ENCODE data around the gene MCCC2.
"Not testable (repeated sequence)": the region's sequence is repeated elsewhere in the genome, so short reads cannot be mapped to it uniquely, and the experiment has no call there.

The MCCC2 gene

DNA sequence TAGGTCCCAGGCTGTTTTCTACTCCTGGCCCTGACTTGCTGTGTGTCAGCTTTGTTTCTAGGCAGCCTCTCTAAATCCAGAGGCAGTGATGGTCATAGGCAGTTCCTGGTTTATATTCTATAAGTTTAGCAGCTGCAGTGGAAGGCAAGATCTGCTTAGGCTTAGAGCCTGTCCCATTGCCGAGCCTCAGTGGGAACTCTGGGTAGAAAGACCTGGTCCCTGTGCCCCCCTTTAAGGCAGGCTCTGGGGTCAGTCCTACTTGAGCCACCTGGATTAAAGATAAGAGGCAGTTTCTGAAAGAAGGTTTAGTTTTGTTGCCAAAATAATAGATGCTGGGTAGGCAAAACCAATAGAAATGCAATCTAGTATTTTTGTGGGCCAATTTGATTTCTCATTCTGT, 13.6 kb downstream of the MCCC2 start:
- no peak for DNase-seq (ENCODE audit: low read depth)

DNA sequence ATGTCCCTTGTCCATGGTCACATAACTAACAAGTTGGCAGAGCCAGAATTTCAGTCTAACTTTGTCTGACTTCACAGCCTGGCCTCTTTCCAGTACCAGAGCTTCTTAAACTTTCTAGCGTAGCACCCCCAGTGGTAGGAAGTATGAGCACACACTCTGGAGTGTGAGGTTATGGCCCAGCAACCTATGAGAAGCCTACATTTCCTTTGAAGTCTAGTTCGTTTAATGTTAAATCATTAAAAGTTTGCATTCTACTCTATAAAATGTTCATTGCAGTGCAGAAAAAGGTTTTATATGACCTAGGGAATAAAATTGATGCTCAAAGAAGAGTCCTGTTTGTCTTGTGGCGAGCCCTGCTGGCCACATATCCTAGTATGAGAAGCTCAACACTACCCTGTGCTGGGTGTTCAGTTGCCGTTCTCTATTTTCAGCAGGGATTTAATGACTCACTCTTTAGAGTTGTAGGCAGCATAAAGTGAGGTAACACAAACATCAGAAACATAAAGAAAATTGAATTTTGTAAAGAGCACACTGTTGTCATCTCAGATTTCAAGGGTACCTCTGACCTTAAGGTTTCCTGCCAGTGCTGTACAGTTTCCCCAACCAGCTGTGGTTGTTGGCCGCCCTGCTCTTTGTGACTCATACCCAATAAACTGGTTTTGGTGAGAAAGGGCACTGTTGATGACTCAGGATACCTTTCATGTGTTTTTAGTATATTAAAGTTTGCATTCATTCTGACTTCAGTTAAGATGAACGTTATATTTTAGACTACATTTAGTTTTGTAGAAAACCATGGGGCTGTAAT, 14.3 kb downstream of the MCCC2 start:
- peak; percentile 88 for DNase-seq (ENCODE audit: low read depth)

DNA sequence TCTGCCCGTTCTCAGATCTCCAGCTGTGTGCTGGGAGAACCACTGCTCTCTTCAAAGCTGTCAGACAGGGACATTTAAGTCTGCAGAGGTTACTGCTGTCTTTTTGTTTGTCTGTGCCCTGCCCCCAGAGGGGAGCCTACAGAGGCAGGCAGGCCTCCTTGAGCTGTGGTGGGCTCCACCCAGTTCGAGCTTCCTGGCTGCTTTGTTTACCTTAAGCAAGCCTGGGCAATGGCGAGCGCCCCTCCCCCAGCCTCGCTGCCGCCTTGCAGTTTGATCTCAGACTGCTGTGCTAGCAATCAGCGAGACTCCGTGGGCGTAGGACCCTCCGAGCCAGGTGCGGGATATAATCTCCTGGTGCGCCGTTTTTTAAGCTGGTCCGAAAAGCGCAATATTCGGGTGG, 22.8 kb downstream of the MCCC2 start:
- DNase-seq (ENCODE audit: low read depth): not testable (repeated sequence)

DNA sequence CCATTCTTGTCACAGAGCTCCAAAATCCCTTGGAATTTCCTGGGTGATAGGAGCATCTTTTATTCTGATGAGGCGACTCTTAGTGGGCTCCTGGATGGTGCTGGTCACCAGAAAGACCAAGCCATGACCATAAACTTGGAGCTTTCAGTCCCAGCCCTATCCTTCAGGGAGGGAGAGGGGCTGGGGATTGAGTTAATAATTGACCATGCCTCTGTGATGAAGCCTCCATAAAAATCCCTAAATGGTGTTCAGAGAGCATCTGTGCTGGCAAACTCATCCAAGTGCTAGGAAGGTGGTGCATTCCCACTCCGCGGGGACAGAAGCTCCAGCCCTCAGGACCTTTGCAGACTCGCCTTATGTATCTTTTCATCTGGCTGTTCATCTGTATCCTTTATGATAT, 28.7 kb downstream of the MCCC2 start:
- no peak for DNase-seq (ENCODE audit: low read depth)

DNA sequence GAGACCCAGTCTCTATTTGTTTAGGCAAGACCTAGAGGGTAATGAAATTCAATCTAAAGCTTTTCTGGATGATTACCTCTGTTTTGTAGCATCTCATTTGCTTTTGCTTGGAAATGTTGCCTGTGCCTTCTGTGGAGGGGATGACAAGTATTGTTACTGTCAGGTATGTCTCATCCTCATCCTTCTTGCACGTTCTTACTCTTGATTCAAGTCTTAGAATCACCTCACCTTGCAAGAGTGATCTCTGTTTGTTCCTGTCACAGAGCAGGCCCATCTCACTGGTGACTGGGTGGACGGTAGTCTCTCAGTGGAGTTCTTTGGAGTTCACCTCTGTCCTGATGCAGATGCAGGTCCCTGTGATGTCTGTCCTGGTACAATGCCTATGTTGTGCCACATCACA, 33.5 kb downstream of the MCCC2 start:
- no peak for DNase-seq (ENCODE audit: low read depth)

DNA sequence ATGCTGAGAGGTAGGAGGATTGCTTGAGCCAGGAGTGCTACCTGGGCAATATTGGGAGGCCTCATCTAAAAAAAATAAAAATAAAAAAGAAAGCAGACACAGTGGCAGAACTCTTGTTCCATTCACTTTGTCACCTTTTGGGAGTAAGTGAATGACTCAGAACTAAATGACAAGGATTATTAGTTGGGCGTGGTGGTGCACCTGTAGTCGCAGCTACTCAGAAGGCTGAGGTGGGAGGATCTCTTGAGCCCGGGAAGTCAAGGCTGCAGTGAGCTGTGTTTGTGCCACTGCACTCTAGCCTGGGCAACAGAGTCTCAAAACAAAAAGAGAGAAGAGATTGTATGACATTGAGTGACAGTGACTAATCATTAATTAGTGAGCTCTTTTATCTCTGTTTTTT, 34.1 kb downstream of the MCCC2 start:
- no peak for DNase-seq (ENCODE audit: low read depth)

DNA sequence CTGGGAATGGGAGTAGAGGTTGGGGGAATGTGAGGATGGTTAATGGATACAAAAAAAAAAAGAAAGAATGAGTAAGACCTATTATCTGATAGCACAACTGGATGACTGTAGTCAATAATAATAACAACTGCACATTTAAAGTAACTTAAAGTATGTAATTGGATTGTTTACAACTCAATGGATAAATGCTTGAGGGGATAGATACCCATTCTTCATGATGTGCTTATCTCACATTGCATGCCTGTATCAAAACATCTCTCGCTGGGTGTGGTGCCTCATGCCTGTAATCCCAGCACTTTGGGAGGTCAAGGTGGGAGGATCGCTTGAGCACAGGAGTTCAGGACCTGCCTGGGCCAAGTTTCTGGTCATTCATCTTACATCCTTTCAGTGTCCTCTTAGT, 34.6 kb downstream of the MCCC2 start:
- no peak for DNase-seq (ENCODE audit: low read depth)

DNA sequence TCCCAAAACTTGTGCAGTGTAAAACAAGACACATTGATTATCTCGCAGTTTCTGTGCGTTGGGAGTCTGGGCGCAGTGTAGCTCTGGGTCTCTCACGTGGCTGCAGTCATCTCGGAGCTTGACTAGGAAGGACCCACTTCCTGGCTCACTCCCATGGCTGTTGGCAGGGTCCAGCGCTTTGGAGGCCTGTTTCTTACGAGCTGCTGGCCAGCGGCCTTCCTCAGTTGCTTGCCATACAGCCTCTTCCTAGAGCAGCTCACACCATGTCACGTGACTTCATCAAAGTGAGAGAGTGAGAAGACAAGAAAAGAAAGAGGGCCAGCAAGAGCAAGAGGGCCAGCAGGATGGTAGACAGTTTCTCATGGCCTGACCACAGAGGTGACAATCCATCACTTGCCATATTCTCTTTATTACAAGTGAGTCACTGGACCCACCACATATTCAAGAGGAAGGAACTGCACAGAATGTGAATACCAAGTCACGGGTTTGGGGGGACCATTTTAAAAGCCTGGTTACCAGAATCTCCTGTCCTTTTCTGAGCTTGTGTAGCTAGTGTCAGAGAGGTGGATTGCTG, 36.2 kb downstream of the MCCC2 start:
- no peak for DNase-seq (ENCODE audit: low read depth)

DNA sequence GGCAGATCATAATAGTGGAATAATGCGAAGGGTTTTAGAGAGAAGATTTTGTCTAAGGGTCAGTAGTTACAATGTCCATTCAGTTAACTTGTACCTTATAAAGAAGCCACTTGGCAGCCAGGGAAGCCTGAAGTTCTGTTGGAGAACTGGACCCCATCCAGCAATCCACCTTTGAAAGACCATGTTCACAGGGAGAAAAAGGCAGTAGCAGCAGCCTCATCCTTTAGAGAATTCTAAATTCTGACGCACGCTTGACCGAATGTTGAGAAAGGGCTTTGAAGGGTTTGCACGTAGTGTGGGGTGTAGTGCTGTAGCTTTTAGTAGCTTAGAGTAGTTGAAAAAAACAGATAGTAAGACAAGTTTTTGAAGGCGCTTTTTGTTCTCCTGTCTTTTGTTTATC, 42.8 kb downstream of the MCCC2 start:
- DNase-seq (ENCODE audit: low read depth): no peak

DNA sequence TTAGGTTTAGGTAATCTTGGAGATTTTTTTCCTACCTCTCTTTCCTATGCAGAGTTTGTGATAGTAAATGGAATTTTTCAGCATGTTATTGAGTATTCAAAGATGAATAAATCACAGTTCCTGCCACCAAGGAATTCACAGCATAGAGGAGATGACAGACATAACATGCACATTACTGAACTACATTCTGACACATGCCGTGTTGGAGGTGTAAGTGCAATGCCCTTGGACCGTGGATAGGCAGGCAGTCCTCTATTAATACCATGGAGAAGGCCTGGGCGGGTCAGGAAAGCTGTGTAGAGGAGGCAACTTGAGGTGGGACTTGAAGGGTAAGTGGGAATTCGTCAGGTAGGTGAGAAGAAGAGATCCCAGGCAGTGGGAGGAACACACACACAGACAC, 43.9 kb downstream of the MCCC2 start:
- DNase-seq (ENCODE audit: low read depth): no peak

DNA sequence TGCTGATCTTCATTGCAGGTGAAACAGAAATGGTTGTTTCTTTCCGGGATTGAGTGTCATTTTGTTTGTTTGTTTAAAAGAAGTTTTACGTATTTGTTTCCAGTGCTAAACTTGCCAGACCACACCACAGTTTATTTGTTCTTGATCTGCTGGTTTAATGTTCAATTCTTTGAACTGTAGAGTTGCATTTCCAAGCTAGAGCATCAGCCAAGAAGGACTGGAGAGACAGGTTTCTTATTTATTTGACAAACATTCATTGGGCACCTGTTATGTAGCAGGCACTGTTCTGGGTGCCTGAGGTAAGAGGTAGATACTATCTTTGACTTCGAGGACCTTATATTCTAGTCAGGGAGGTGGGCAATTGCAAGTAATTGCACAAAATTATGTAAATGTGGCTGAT, 45.0 kb downstream of the MCCC2 start:
- no peak for DNase-seq (ENCODE audit: low read depth)

DNA sequence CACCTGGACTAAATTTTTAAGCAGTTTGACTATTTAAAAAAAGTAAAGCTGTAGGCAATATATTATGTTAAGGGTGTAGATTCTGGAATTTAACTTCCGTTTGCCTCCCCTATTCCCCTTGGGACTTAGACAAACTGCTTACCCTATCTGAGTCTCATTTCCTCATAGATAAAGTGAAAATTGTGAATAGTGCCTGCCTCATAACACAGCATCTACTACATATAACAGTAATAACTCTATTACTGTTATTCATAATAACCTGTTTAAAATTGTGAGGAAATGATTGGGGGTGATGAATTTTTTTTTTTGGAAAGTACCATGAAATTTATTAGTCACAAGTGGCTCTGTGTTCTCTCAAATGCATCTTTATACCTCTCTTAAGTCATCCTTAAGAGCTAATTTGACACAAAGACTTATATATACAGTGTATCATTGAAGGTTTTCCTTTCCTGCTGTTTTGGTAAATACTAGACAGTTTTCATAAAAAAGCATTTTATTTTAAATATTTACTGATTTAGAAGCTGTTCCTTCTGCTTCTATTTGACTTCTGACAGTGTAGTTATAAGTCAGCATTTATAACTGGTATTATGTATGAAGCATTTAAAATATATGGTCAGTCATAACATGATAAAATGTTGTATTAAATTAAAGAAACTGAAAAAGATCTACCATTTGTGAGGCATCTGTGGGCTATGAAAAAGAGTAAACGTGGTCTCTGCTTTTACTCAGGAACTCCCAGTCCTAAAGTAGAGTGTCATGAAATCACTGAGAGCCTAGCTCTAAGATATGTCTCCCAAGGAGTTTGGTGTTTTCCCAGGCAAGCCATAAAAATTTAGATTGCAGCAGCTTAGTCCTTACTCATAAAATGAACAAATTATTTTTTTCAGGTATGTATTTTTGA, 46.4 kb downstream of the MCCC2 start:
- DNase-seq (ENCODE audit: low read depth): no peak

DNA sequence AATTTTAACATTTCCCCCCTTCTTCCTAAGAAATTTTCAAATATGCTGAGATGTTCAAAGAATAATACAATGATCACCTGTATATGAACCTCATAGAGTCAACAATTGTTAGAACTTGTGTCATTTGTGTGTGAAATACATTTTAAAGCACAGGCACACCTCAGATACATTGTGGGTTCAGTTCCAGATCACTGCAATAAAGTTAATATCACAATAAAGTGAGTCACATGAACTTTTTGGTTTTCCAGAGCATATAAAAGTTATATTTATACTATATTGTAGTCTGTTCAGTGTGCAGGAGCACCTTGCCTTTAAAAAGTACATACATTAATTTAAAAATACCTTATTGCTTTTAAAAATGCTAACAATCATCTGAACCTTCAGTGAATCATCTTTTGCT, 50.0 kb downstream of the MCCC2 start:
- DNase-seq (ENCODE audit: low read depth): no peak

DNA sequence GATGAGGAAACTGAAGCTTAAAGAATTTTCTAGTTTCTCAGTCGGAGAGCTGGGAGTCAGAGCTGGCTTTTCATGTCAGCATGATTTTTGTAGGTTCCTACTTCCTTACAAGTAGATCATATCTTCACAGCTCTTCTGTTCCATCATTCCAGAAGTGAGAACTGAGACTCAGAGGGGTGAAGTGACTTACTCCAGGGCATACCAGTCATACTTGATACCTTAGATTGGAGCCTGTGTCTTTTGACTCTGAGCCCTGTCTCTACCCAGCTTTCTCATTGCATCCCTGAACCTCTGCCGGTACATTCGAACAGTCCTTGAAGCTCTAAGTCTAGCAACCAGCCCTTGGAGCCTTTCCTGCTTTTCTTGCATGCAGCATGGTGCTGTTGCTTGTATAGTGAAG, 53.3 kb downstream of the MCCC2 start:
- DNase-seq (ENCODE audit: low read depth): no peak

DNA sequence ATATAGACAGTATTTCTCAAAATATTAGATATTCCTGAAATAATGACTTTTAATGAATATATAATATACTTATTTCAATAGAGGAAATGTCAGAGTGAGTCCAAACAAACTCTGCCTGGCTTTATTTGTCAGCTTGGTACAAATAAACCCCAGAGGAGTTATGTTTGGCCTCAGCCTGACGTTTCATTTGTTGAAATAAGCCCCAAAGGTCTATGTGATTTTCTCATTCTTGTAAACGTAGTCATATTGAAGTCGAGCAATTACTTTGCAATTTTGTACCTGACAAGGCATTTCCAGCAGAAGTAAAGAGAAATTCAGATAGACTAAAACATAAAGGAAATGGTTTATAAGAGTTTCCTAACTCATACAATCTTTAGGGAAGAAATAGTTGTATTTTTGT, 57.9 kb downstream of the MCCC2 start:
- DNase-seq (ENCODE audit: low read depth): peak; percentile 3

DNA sequence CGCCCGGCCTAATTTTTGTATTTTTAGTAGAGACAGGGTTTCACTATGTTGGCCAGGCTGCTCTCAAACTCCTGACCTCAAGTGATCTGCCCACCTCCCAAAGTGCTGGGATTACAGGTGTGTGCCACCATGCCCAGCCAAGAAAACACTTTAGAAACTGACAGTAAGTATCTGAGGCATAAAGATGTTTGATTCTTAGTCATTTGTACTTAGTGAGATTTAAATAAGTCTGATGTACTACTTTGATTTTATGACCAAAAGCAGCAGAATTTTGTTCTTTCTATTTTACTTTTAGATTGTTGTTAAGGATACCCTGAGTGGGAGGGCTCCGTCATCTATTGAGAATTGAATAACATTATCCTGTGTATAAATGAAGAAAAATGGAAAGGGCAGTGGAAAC, 63.8 kb downstream of the MCCC2 start:
- not testable (repeated sequence) for DNase-seq (ENCODE audit: low read depth)

DNA sequence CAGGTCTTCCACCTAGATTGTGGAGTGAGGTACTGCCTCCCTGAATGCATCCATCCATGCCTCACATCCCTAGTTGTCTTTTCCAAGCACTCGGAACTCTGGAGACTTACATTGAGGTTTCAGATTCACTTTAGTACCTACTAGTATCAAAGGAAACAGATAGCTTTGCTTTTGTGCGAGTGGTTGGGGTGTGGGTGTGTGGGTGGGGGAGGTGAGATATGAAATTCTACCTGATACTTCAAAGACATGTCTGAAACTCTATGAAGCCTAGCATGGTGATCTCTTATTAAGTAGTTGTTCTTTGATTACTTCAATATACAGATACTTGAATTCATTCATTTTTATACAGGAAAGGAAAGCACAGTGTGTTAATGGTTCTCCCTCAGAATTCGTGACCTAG, 64.4 kb downstream of the MCCC2 start:
- no peak for DNase-seq (ENCODE audit: low read depth)

DNA sequence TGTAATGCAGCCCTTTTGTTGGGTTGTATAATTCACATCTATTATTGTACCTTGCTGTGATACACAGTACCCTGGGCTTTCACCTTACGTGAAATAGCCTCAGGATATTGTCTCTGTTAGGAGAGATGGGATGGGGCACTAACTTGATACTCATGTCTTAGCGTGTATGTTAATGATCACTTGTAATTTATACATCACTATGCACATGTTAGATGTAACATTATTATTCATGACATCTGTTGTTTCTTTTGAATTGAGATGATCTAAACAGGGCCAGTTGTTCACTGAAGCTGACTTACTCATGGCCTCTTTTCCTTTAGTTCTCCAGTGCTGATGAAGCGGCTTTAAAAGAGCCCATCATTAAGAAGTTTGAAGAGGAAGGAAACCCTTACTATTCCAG, 65.2 kb downstream of the MCCC2 start:
- no peak for DNase-seq (ENCODE audit: low read depth)

DNA sequence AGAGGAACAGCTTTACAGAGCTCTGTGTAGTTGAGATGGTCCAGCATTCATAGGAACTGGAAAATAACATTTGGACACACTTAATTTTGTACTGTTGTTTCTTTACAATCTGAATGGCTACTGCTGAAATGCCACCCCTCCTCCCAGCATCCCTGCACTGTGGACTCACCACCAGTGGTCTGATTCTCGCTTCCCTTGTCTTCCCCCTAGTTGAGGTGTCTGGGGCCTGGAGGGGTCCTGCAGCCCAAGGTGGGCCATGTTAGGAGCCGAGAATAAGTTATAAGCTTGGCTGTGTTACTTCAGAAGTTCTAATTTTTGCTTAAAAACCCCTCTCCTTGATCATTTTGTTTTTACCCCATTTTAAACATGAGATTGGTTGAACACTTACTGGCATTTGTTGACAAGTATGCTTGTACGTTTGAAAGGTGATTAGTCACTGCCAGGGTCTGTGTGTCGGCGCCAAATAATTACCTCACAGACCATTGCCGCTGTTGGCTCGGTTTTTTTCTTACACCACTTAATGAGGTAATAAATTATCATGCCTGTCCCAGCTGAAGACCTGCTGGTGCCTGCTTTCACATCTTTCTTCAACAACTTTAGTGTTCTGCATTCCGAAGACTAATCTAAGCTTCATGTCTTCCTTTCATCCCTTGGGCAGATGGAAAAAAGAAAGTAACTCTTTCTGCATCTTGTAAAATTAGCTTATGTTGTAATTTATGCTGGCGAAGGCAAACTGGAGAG, 65.8 kb downstream of the MCCC2 start:
- DNase-seq (ENCODE audit: low read depth): peak; percentile 37

DNA sequence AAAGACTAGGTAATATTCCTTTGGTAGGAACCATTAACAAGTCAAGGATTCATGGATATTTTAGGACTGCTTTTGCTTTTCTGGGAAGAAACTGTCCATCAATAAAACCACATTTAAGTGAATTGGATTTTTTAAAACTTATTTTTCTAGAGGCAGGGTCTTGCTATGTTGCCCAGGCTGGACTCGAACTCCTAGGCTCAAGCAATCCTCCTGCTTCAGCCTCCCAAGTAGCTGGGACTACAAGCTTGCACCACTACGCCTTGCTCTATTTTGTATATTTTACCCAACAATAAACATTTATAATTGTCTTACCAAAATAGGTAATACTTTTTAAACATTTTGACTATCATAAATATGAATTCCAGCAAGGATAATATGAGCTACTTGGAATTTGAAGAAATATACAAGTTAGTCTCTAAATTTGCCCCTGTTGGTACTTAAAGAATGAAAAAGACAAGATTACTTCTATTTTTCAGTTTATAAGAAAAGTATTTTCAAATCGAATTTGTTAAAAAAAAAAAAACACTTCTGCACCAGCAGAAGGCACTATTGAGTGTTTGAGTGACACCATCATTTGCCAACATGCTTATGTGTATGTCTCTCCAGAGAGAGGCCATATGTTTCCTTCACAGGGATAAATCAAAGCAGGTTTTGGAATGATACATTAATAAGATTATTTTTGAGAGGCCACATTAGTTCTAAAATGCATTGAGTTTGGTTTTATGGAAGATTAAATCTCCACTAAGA, 71.9 kb downstream of the MCCC2 start:
- peak; percentile 12 for DNase-seq (ENCODE audit: low read depth)

DNA sequence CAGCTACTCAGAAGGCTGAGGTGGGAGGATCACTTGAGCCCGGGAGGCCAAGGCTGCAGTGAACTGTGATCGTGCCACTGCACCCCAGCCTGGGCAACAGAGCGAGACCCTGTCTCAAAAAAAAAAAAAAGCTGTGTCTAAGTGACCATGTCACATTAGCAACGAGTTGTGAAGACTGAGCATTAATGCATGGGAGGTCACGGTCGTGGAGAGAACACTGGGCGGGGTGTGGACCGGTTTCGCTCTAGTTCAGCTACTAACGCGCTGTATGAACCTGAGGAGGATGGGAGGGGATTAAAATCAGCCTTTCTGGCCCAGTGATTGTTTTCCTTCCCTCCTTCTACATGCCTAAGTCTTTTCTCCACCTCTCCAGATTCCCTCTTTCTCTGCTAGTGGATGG, 75.2 kb downstream of the MCCC2 start:
- DNase-seq (ENCODE audit: low read depth): no peak
